Measurements from ENCODE around the gene NOMO2. TPM values are rescaled to one million over a fixed set of nuclear protein-coding genes. Genes with fewer than 3 reads are reported as not detected.
"Not testable (repeated sequence)": the region's sequence is repeated elsewhere in the genome, so short reads cannot be mapped to it uniquely, and the experiment has no call there.

NOMO2 gene
- total RNA-seq, 2 donors from 2014 or later = 100 to 141 TPM

- DNase-seq (ENCODE audit: low spot score); intact Hi-C loops (cut with DNase I): not testable (repeated sequence)
Measured at GRCh38 chr16:18579261-18579660, 17.4 kb upstream of the NOMO2 start.

DNA sequence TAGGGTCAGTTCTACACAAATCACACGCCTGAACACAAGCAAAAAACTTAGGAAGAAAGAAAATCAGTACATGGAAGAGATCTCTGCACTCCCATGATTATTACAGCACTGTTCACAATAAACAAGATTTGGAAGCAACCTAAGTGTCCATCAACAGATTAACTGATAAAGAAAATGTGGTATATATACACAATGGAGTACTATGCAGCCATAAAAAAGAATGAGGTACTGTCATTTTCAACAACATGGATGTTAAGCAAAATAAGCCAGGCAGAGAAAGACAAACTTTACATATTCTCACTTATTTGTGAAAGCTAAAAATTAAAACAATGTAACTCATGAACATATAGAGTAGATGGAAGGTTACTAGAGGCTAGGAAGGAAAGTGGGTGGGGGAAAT lies 16.0 kb upstream of the NOMO2 start:
- DNase-seq (ENCODE audit: low spot score); intact Hi-C loops (cut with DNase I): not testable (repeated sequence)

GRCh38 chr16:18575945-18576344 lies 14.0 kb upstream of the NOMO2 start:
- DNase-seq (ENCODE audit: low spot score); intact Hi-C loops (cut with DNase I): not testable (repeated sequence)

- intact Hi-C loops (cut with DNase I); DNase-seq (ENCODE audit: low spot score): not testable (repeated sequence)
Measured at GRCh38 chr16:18575298-18575917, 13.5 kb upstream of the NOMO2 start.

- intact Hi-C loops (cut with DNase I); DNase-seq (ENCODE audit: low spot score): not testable (repeated sequence)
Measured at GRCh38 chr16:18573887-18574286, 12.0 kb upstream of the NOMO2 start.

- intact Hi-C loops (cut with DNase I); DNase-seq (ENCODE audit: low spot score): not testable (repeated sequence)
Measured at GRCh38 chr16:18572973-18573372, 11.1 kb upstream of the NOMO2 start.

- DNase-seq (ENCODE audit: low spot score); intact Hi-C loops (cut with DNase I): not testable (repeated sequence)
Measured at GRCh38 chr16:18571307-18571850, 9.5 kb upstream of the NOMO2 start.

GRCh38 chr16:18570529-18571306 lies 8.8 kb upstream of the NOMO2 start:
- DNase-seq (ENCODE audit: low spot score); intact Hi-C loops (cut with DNase I): not testable (repeated sequence)

- intact Hi-C loops (cut with DNase I); DNase-seq (ENCODE audit: low spot score): not testable (repeated sequence)
Measured at GRCh38 chr16:18560416-18561220, 1.3 kb downstream of the NOMO2 start.

- intact Hi-C loops (cut with DNase I); DNase-seq (ENCODE audit: low spot score): not testable (repeated sequence)
Measured at GRCh38 chr16:18553671-18554070, 8.2 kb downstream of the NOMO2 start.

- DNase-seq (ENCODE audit: low spot score); intact Hi-C loops (cut with DNase I): not testable (repeated sequence)
Measured at GRCh38 chr16:18547382-18547781, 14.5 kb downstream of the NOMO2 start.

- DNase-seq (ENCODE audit: low spot score); intact Hi-C loops (cut with DNase I): not testable (repeated sequence)
Measured at GRCh38 chr16:18546853-18547252, 15.0 kb downstream of the NOMO2 start.

DNA sequence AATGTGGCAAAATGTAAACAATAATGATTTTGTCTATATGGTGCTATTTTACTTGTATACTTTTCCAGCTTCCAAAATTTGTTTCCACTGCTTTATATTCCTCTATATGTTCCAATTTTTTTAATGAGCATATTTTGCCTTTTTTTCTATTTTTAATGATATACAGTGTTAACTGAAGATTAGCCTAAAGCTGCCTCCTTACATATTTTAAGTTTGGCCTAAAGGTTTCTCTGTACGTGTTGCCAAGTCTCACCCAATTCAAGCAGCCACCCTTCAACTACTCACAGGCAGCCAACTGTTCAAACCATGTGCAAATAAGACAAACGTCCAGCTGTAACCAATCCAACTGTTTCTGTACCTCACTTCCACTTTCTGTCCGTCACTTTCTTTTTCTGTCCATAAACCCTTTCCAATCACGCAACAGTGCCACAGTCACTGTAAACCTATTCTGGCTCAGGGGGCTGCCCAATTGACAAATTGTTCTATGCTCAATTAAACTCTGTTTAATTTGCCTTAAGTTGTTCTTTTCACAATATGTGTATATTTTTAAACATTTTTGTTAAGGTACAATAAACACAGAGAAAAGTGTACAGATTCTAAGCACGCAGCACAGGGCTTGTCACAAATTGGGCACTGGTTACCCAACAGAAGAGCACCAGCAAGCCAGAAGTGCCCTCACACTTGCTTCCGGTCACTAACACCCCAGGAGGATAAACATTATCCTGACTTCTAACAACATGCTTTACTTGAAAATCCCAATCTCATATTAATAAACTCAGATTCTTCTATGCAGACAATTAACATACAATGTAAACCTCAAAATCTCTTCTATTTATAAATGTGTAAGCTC lies 17.4 kb downstream of the NOMO2 start:
- DNase-seq (ENCODE audit: low spot score); intact Hi-C loops (cut with DNase I): not testable (repeated sequence)

DNA sequence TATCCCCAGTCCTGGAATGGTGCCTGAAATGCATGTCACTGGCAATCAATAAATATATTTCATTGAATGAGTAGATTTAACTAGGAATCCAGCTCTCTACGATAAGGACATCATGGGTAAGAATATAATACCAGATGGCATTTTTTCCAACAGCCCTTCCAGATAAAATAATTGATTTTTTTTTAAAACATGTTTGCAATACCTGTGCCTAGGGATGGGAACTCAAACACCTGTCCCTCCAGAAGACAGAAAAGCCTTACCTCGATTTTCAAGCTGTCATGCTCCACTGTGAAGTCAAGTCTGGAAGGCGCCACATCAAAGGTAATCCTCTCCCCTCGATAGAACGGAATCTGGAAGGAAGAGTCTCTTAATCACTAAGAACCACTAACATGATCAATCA lies 20.0 kb downstream of the NOMO2 start:
- intact Hi-C loops (cut with DNase I); DNase-seq (ENCODE audit: low spot score): not testable (repeated sequence)

DNA sequence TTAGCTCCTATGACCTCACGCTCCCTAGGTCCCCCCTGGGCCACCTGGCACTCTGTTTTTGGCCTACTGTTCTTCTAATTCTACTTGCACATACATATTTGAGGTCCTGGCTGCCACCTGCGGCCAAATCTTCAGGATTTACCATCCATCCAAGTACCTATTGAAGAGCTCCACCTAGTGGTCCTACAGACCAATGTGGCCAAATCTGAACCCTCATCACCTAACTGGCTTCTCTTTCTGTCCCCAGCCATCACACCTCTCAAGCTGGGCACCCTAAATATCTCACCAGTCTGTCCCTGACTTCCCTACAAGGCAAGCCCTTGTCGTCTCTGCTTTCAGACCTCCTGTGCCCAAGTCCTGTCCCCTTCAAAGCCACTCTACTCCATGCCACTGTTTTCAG lies 24.9 kb downstream of the NOMO2 start:
- intact Hi-C loops (cut with DNase I); DNase-seq (ENCODE audit: low spot score): not testable (repeated sequence)

DNA sequence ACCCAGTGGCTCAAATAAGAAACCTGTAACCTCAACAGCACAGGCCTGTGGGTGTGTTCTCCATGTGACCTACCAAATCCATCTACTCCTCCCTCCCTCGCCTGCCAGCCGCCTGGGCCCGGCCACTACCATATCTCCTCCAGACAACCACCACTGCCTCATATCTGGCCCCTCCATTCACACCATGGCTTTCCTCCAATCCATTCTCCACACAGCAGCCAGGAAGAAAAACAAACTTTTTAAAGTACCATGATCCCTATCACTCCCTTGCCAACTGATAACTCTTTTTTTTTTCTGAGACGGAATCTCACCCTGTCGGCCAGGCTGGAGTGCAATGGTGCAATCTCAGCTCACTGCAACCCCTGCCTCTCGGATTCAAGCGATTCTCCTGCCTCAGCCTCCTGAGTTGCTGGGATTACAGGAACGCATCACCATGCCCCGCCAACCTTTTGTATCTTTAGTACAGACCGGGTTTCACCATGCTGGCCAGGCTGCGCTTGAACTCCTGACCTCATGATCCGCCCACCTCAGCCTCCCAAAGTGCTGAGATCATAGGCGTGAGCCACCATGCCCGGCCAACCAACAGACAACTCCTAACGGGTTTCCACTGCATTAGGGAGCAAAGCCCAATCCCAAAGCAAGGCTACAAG lies 26.3 kb downstream of the NOMO2 start:
- peak; percentile 85 for DNase-seq (ENCODE audit: low spot score)
- intact Hi-C loops (cut with DNase I) = not testable (repeated sequence)

DNA sequence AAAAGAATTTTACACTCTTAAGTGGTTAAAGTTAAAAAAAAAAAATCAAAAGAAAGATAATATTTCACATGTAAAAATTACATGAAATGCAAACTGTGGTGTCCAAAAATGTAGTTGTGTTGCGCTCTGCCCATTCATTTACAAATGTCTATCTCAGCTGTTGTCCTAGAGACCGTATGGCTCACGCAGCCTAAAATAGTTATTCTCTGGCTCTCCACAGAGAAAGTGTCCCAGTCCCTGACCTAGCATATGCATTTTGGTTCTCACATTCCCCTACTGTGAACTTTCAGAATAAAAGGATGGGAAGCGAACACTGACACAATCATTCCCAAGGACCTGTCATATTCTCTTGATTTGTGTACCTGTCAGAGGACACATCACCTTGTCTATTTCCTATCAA lies 27.6 kb downstream of the NOMO2 start:
- intact Hi-C loops (cut with DNase I); DNase-seq (ENCODE audit: low spot score): not testable (repeated sequence)

DNA sequence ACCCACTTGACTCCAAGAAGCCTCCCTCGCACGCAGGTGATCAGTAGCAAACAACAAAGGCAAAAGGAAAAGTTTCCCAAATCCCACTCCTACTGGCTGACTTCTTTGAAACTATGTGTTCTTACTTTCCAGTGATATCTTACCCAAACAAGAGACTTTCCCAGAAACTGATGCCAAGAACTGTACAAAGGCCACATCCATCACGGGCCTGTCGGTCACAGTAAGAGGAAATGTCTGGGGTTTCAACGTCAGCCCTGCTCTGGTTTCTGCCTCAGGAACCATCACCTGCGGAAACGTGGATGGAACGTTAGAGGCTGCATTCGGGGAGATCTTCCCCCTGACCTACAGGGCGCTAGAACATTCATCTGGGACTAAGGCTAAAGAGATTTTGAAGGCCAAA lies 30.6 kb downstream of the NOMO2 start:
- DNase-seq (ENCODE audit: low spot score) = not testable (repeated sequence)

More for the DNA sequence above, 30.6 kb downstream of the NOMO2 start:
- intact Hi-C loops (cut with DNase I) = not testable (repeated sequence)

Data from posterior vena cava (tissue), 2 donors.